GM18508 (cell line): ENCODE measurements around the gene ISL1.

Experiments
- ATAC-seq: cut with Tn5 transposase; IDR thresholded peaks from one replicate; pipeline ENCODE4 v1.9.1; 2021; ENCODE audit warnings: moderate number of reproducible peaks; ENCODE audit not compliant: insufficient read depth, unreplicated experiment

Gene ISL1

GRCh38 chr5:51439232-51439631 is 56.0 kb downstream of the ISL1 start:
- ATAC-seq = no peak
